PC-9 (cell line): ENCODE measurements around the gene RNF220. TPM values are rescaled to one million over a fixed set of nuclear protein-coding genes. Genes with fewer than 3 reads are reported as not detected.
A peak's percentile ranks its signal among the peaks of the same experiment; 100 is the strongest.

Experiments used
- BruUV-seq: library from RNA; stranded (reverse); fragments of 400-500 nt; replicated peaks from 2 replicates; lab custom pipeline; 2021; lab: Mats Ljungman, UMichigan
- CTCF ChIA-PET: fragments of 300-600 bp; sonication (Branson Sonifier 250); formaldehyde crosslinking; loops from one replicate; lab custom pipeline; 2022; ENCODE audit warnings: antibody characterized with exemption; lab: Charles Lee
- POLR2A ChIA-PET: fragments of 300-600 bp; sonication (Branson Sonifier 250); formaldehyde crosslinking; loops from one replicate; lab custom pipeline; 2022; ENCODE audit warnings: antibody characterized with exemption; ENCODE audit not compliant: unreplicated experiment; lab: Charles Lee
- DNase-seq, 2 experiments: peaks; one replicate each; pipeline versions ENCODE4 v3.0.0 to v3.0.0-alpha.2; 2015 to 2022; ENCODE audit warnings: mixed read lengths in 1 of 2
- H2AFZ ChIP-seq: fragments of 200-600 bp; sonication (generic); 2 replicates; pipeline ENCODE4 v1.8.1; 2017; ENCODE audit warnings: antibody characterized with exemption
- H3F3A ChIP-seq: fragments of 200-600 bp; sonication (generic); 2 replicates; pipeline ENCODE4 v1.8.1; 2017; ENCODE audit warnings: antibody characterized with exemption, mild to moderate bottlenecking, low read depth; ENCODE audit not compliant: insufficient read depth
- H3K27ac ChIP-seq: fragments of 200-600 bp; sonication (generic); 2 replicates; pipeline ENCODE4 v1.6.1; 2016; ENCODE audit warnings: mixed run types
- H3K27me3 ChIP-seq: fragments of 200-600 bp; sonication (generic); 2 replicates; pipeline ENCODE4 v1.6.1; 2016; ENCODE audit warnings: low read depth, mixed run types; ENCODE audit not compliant: insufficient read depth
- H3K36me3 ChIP-seq: fragments of 200-600 bp; sonication (generic); 2 replicates; pipeline ENCODE4 v1.6.1; 2016; ENCODE audit warnings: low read depth, mixed run types
- H3K4me1 ChIP-seq: fragments of 200-600 bp; sonication (generic); replicated peaks from 2 replicates; pipeline ENCODE4 v1.6.1; 2016; ENCODE audit warnings: mixed run types; ENCODE audit not compliant: insufficient read depth
- H3K4me2 ChIP-seq: fragments of 200-600 bp; sonication (generic); 2 replicates; pipeline ENCODE4 v1.6.1; 2017; ENCODE audit warnings: mixed run types
- H3K4me3 ChIP-seq: fragments of 200-600 bp; sonication (generic); 2 replicates; pipeline ENCODE4 v1.6.1; 2016; ENCODE audit warnings: mixed run types
- H3K79me2 ChIP-seq: fragments of 200-600 bp; sonication (generic); 2 replicates; pipeline ENCODE4 v1.6.1; 2017; ENCODE audit warnings: low read depth, mixed run types
- H3K9me2 ChIP-seq: fragments of 200-600 bp; sonication (generic); 2 replicates; pipeline ENCODE4 v1.8.1; 2017; ENCODE audit warnings: mild to moderate bottlenecking; ENCODE audit not compliant: insufficient read depth
- H3K9me3 ChIP-seq: fragments of 200-600 bp; sonication (generic); 2 replicates; pipeline ENCODE4 v1.8.1; 2016; ENCODE audit warnings: low read depth; ENCODE audit not compliant: insufficient read depth
- H4K20me1 ChIP-seq: fragments of 200-600 bp; sonication (generic); 2 replicates; pipeline ENCODE4 v1.8.1; 2017; ENCODE audit not compliant: insufficient read depth
- CTCF ChIP-seq: fragments of 200-600 bp; sonication (generic); conservative IDR thresholded peaks from 2 replicates; pipeline ENCODE4 v1.6.1; 2017; ENCODE audit warnings: mixed run types, antibody characterized with exemption, mild to moderate bottlenecking, moderate library complexity
- EZH2 ChIP-seq: fragments of 200-600 bp; sonication (generic); IDR thresholded peaks from 2 replicates; pipeline ENCODE4 v1.8.0; 2017; ENCODE audit warnings: antibody characterized with exemption, low read depth
- intact Hi-C: fragments of 100-400 bp; cut with micrococcal nuclease; formaldehyde crosslinking; loops from one replicate; pipeline ENCODE4 v1.10.0; 2022; ENCODE audit not compliant: unreplicated experiment
- total RNA-seq: library from RNA; stranded (reverse); gene quantifications from 2 replicates; pipeline ENCODE4 v1.2.3, GENCODE V29; 2021

Gene RNF220
- total RNA-seq, 1 experiment from 2014 or later: 82.9 TPM

GRCh38 chr1:44557778-44558177, 152.7 kb downstream of the RNF220 start:
- H3K4me3 ChIP-seq: no peak overlapping the region
- peak; percentile 58 to 65 for DNase-seq
- H3F3A ChIP-seq: peaks cover 20% of the 10 kb centered on the region
- H3K79me2 ChIP-seq: no peaks in the 10 kb centered on the region
- no peak for TF ChIP-seq EZH2
- no peak for TF ChIP-seq CTCF
- no peaks in the 10 kb centered on the region for H3K9me3 ChIP-seq
- H3K9me2 ChIP-seq: no peaks in the 10 kb centered on the region
- no peak overlapping the region for H2AFZ ChIP-seq
- no peaks in the 10 kb centered on the region for H4K20me1 ChIP-seq
- H3K27me3 ChIP-seq: no peaks in the 10 kb centered on the region
- ChIA-PET POLR2A (interaction anchor here (0.5 kb wide), 1 partner anchor 12 kb away, joined by 11 read pairs; no protein-coding TSS in a partner anchor), CTCF (no interaction called here)
- peak overlapping the region; percentile 47 for H3K4me2 ChIP-seq
- BruUV-seq: no TSS peak
- H3K4me1 ChIP-seq: peaks cover 31% of the 10 kb centered on the region
- H3K27ac ChIP-seq: 0 out of 2 replicates have a peak overlapping the region, but pooled peaks have one; percentile 14
- H3K36me3 ChIP-seq: no peaks in the 10 kb centered on the region
- intact Hi-C loops: loop anchor here (5.0 to 10.0 kb wide), 2 partner anchors 70 to 73 kb away; no protein-coding TSS in a partner anchor

- POLR2A ChIA-PET: interaction anchor here (0.5 to 0.7 kb wide), 2 partner anchors 31 to 242 kb away, joined by 3 to 9 read pairs; no protein-coding TSS in a partner anchor
- Histone ChIP-seq H3K9me2 (no peaks in the 10 kb centered on the region), H4K20me1 (no peaks in the 10 kb centered on the region), H3K4me1 (peaks cover 20% of the 10 kb centered on the region), H3K4me2 (no peak overlapping the region), H3F3A (peaks cover 9% of the 10 kb centered on the region; the same call in 1 of the 2 replicates), H3K27ac (no peak overlapping the region), H3K27me3 (no peaks in the 10 kb centered on the region), H3K79me2 (no peaks in the 10 kb centered on the region), H3K4me3 (no peak overlapping the region), H3K9me3 (no peaks in the 10 kb centered on the region), H3K36me3 (no peaks in the 10 kb centered on the region), H2AFZ (no peak overlapping the region)
- no peak for TF ChIP-seq EZH2
- TF ChIP-seq CTCF: no peak
- intact Hi-C loops: loop anchor here (5.0 to 10.0 kb wide), 2 partner anchors 68 to 74 kb away; no protein-coding TSS in a partner anchor
- DNase-seq: no peak
- BruUV-seq: no TSS peak
- CTCF ChIA-PET: no interaction called here
Measured at GRCh38 chr1:44558883-44559282, 153.8 kb downstream of the RNF220 start.

- H3K4me1 ChIP-seq: peaks cover 16% of the 10 kb centered on the region
- no TSS peak for BruUV-seq
- no peak for DNase-seq
- no peaks in the 10 kb centered on the region for H3K9me3 ChIP-seq
- POLR2A ChIA-PET: interaction anchor here (0.5 to 0.7 kb wide), 2 partner anchors 32 to 243 kb away, joined by 3 to 9 read pairs; no protein-coding TSS in a partner anchor
- no peak overlapping the region for H2AFZ ChIP-seq
- H4K20me1 ChIP-seq: no peaks in the 10 kb centered on the region
- TF ChIP-seq EZH2: no peak
- TF ChIP-seq CTCF: no peak
- H3K4me3 ChIP-seq: no peak overlapping the region
- CTCF ChIA-PET: no interaction called here
- H3F3A ChIP-seq: peaks cover 5% of the 10 kb centered on the region; the same call in 1 of the 2 replicates
- intact Hi-C loops: loop anchor here (5.0 to 10.0 kb wide), 2 partner anchors 68 to 75 kb away; no protein-coding TSS in a partner anchor
- no peaks in the 10 kb centered on the region for H3K27me3 ChIP-seq
- no peak overlapping the region for H3K4me2 ChIP-seq
- H3K27ac ChIP-seq: no peak overlapping the region
- H3K79me2 ChIP-seq: no peaks in the 10 kb centered on the region
- no peaks in the 10 kb centered on the region for H3K9me2 ChIP-seq
- H3K36me3 ChIP-seq: no peaks in the 10 kb centered on the region
Measured at GRCh38 chr1:44559330-44559729, 154.3 kb downstream of the RNF220 start.
